ENCODE data around the gene XKRX.

Gene XKRX

DNA sequence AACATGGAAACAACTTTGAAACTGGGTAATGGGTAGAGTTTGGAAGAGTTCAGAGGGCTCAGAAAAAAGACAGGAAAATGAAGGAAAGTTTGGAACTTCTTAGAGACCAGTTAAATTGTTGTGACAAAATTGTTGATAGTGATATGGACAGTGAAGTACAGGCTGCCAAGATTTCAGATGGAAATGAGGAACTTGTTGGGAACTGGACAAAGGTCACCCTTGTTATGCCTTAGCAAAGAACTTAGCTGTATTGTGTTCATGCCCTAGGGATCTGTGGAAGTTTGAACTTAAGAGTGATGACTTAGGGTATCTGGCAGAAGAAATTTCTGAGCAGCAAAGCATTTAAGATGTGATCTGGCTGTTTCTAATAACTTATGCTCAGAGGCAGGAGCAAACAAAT, 35.6 kb upstream of the XKRX start:
- DNase-seq (ENCODE audit: extremely low spot score): no peak
- POLR2A ChIA-PET: no interaction called here
- CTCF ChIA-PET: no interaction called here
- TF ChIP-seq, protein P1, sequence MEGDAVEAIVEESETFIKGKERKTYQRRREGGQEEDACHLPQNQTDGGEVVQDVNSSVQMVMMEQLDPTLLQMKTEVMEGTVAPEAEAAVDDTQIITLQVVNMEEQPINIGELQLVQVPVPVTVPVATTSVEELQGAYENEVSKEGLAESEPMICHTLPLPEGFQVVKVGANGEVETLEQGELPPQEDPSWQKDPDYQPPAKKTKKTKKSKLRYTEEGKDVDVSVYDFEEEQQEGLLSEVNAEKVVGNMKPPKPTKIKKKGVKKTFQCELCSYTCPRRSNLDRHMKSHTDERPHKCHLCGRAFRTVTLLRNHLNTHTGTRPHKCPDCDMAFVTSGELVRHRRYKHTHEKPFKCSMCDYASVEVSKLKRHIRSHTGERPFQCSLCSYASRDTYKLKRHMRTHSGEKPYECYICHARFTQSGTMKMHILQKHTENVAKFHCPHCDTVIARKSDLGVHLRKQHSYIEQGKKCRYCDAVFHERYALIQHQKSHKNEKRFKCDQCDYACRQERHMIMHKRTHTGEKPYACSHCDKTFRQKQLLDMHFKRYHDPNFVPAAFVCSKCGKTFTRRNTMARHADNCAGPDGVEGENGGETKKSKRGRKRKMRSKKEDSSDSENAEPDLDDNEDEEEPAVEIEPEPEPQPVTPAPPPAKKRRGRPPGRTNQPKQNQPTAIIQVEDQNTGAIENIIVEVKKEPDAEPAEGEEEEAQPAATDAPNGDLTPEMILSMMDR (IDR thresholded peaks at IDR 0.05; ENCODE audit: control extremely low read depth, extremely low read depth, low read depth, missing control alignments): no peak

DNA sequence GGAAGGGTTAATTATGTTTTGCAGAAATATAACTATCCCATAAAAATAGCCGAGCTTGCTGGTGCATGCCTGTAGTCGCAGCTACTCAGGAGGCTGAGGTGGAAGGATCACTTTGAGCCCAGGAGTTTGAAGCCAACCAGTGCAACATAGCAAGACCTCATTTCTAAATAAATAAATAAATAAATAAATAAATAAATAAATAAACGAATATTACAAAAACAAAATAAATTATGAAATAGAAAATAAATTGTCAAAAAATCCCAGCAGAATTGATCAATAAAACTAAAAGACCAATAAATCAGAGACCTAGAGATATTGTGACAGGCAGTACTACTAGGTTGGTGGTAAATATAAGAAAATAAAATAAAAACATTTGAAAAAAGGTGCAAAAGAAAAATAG, 34.1 kb upstream of the XKRX start:
- DNase-seq (ENCODE audit: extremely low spot score): no peak
- TF ChIP-seq, protein P1 (IDR thresholded peaks at IDR 0.05; ENCODE audit: control extremely low read depth, extremely low read depth, low read depth, missing control alignments): no peak
- ChIA-PET CTCF (no interaction called here), POLR2A (no interaction called here)

DNA sequence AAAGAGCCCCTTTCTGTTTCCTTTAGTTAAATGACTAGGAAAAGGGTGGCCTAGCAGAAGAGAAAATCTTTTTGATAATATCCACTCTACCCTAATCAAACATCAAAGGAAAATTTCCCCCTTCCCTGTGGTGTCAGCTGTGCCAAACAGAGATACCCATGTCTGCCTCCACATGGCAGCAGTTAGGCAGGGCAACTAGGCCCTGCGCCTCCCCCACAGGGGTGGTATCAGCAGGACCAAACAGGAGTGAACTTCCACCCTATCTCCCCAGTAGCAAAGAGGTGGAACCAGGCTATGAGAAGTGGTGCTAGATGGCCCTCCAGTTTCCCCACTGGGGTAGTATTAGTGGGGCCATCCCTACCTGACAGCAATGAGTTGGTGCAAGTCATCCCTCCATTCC, 19.8 kb upstream of the XKRX start:
- ChIA-PET POLR2A (no interaction called here), CTCF (no interaction called here)
- TF ChIP-seq, protein P1 (IDR thresholded peaks at IDR 0.05; ENCODE audit: control extremely low read depth, extremely low read depth, low read depth, missing control alignments): no peak
- no peak for DNase-seq (ENCODE audit: extremely low spot score)

DNA sequence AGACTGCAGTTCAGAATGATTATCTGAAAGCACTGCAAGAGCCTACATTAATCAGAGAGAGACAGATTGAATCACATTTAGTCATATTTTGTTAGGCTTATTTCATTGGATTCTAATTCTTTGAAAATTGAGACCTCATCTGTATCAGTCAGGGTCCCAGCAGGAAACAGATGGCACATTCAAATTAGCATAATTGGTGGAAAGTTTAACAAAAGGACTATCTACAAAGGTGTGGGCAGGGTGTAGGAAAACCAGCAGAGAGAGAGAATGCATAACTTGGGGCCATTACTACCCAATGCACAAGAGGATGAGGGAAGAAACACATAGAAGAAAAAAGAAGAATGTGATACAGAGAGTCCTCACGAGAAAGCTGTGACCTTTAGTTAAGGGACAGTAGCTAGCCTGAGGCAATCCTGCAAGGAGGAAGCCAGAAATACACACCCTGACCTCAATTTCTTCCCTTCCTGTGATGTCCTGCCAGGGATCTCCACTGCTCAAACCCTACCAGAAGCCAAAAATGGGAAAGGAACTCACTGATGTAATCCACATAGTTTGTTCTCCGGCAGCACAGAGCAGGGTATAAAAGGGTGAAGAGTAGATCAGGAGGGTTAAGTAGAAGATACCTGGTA, 17.7 kb upstream of the XKRX start:
- POLR2A ChIA-PET: no interaction called here
- no peak for DNase-seq (ENCODE audit: extremely low spot score)
- CTCF ChIA-PET: interaction anchor here (1.0 kb wide), 1 partner anchor 9 kb away, joined by 4 read pairs; no protein-coding TSS in a partner anchor
- TF ChIP-seq, protein P1 (IDR thresholded peaks at IDR 0.05; ENCODE audit: control extremely low read depth, extremely low read depth, low read depth, missing control alignments): no peak

DNA sequence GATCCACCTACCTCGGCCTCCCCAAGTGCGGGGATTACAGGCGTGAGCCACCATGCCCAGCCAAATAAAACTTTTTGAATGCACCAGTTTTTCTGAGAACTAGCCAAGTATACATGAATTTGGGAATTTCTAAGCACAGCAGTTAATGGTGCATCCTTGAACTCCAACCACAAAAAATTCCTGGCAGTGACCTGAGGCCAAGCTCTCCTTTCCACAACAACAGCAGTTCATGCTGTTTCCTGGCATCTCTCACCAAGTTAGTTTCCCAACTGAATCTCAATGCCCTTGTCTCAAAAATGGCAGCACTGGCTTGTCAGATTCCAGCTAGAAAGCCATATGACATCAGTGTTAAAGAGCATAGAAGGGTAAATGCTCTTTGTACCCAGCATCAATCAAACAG, 15.9 kb upstream of the XKRX start:
- TF ChIP-seq, protein P1 (IDR thresholded peaks at IDR 0.05; ENCODE audit: control extremely low read depth, extremely low read depth, low read depth, missing control alignments): no peak
- POLR2A ChIA-PET: no interaction called here
- CTCF ChIA-PET: interaction anchor here (1.1 kb wide), 1 partner anchor 31 kb away, joined by 3 read pairs; no protein-coding TSS in a partner anchor
- DNase-seq (ENCODE audit: extremely low spot score): no peak

DNA sequence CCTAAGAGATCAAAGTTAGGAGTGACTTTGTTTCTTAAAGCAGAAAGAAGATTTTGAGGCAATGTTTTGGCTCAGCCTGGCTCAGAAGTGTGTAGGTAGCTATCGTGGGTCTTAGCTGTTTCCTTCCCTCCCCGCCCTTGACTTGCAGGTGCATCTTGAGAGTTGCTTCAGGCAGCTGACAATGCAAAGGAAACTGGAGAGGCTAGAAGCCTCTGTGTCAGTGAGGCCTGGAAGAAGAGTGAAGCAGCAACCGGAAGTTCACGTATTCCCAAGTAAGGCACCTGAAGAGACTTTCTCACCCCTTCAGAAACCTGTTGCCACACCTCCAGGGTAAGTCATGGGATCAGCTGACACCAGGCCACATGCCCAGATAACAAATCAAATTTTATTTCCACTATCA, 10.6 kb upstream of the XKRX start:
- CTCF ChIA-PET: no interaction called here
- TF ChIP-seq, protein P1 (IDR thresholded peaks at IDR 0.05; ENCODE audit: control extremely low read depth, extremely low read depth, low read depth, missing control alignments): no peak
- DNase-seq (ENCODE audit: extremely low spot score): no peak
- POLR2A ChIA-PET: no interaction called here
